GM12878 (cell line): ENCODE measurements around the gene POLDIP3. TPM values are rescaled to one million over a fixed set of nuclear protein-coding genes. Genes with fewer than 3 reads are reported as not detected.

Source experiments
- ATAC-seq: fragments of 200-7000 bp; cut with Tn5 transposase; 3 replicates; pipeline ENCODE4 v1.9.1; 2020; ENCODE audit warnings: mild to moderate bottlenecking, moderate library complexity
- BruUV-seq: library from RNA; stranded (reverse); fragments of 400-500 nt; replicated peaks from 2 replicates; lab custom pipeline; 2021; lab: Mats Ljungman, UMichigan
- CTCF ChIA-PET: fragments of 300-600 bp; sonication (Branson Sonifier 250); formaldehyde crosslinking; extraction: SDS; loops from one replicate; lab custom pipeline; 2021; ENCODE audit warnings: inconsistent platforms; lab: Yijun Ruan, JAX
- POLR2A ChIA-PET: fragments of 350-600 bp; formaldehyde crosslinking; extraction: SDS; loops from one replicate; lab custom pipeline; 2021; ENCODE audit warnings: inconsistent platforms; lab: Charles Lee
- RAD21 ChIA-PET: fragments of 300-600 bp; sonication (Branson Sonifier 250); formaldehyde crosslinking; loops from one replicate; lab custom pipeline; 2023; ENCODE audit warnings: antibody characterized with exemption; ENCODE audit not compliant: unreplicated experiment; lab: Charles Lee
- SMC1A ChIA-PET: fragments of 300-600 bp; sonication (Branson Sonifier 250); formaldehyde crosslinking; loops from one replicate; lab custom pipeline; 2023; ENCODE audit not compliant: unreplicated experiment, uncharacterized antibody; lab: Charles Lee
- DNase-seq: peaks from one replicate; pipeline ENCODE4 v3.0.0-alpha.2; 2011; ENCODE audit warnings: low read depth, low spot score
- FAIRE-seq: peaks from 3 replicates; lab custom pipeline; 2011; peaks lifted over from hg19 to GRCh38; lab: Jason Lieb, UNC
- H2AFZ ChIP-seq: 2 replicates; pipeline ENCODE4 v1.6.0; 2011; ENCODE audit warnings: low read depth, low read length, control low read depth; ENCODE audit not compliant: control insufficient read depth
- H3K27ac ChIP-seq: 2 replicates; pipeline ENCODE4 v1.5.1; 2011; ENCODE audit warnings: control low read depth; ENCODE audit not compliant: control insufficient read depth, insufficient read depth
- H3K27me3 ChIP-seq, 2 experiments: replicated peaks in 1 of 2; 2 replicates each; pipeline versions ENCODE4 v1.6.0 to v1.6.1; 2011; ENCODE audit warnings: low read length in 1 of 2; ENCODE audit not compliant: control insufficient read depth in 2 of 2, insufficient read depth in 2 of 2
- H3K36me3 ChIP-seq, 2 experiments: 2 replicates each; pipeline ENCODE4 v1.5.1; 2011; ENCODE audit warnings: low read length in 1 of 2; ENCODE audit not compliant: control insufficient read depth in 2 of 2, insufficient read depth in 2 of 2
- H3K4me1 ChIP-seq: 2 replicates; pipeline ENCODE4 v1.6.1; 2011; ENCODE audit warnings: mild to moderate bottlenecking, low read length, moderate library complexity, mixed read lengths; ENCODE audit not compliant: control insufficient read depth, insufficient read depth
- H3K4me2 ChIP-seq: 2 replicates; pipeline ENCODE4 v1.6.0; 2011; ENCODE audit warnings: control low read depth; ENCODE audit not compliant: control insufficient read depth, insufficient read depth
- H3K4me3 ChIP-seq: fragments of 200-600 bp; sonication (generic); 2 replicates; pipeline ENCODE4 v1.5.1; 2016
- H3K79me2 ChIP-seq: 2 replicates; pipeline ENCODE4 v1.6.0; 2011; ENCODE audit warnings: low read length; ENCODE audit not compliant: control insufficient read depth, insufficient read depth
- H3K9ac ChIP-seq: 2 replicates; pipeline ENCODE4 v1.8.0; 2011; ENCODE audit warnings: low read length, control low read depth, mixed read lengths; ENCODE audit not compliant: control insufficient read depth, insufficient read depth
- H3K9me3 ChIP-seq: replicated peaks from 3 replicates; pipeline ENCODE4 v1.5.1; 2011; ENCODE audit warnings: mild to moderate bottlenecking, low read length; ENCODE audit not compliant: control insufficient read depth, insufficient read depth
- H4K20me1 ChIP-seq: 2 replicates; pipeline ENCODE4 v1.6.0; 2011; ENCODE audit not compliant: control insufficient read depth, insufficient read depth
- CBFB ChIP-seq: IDR thresholded peaks from 2 replicates; pipeline ENCODE4 v1.6.1; 2016; ENCODE audit warnings: antibody characterized with exemption, low read depth
- CEBPZ ChIP-seq: fragments of 150-350 bp; IDR thresholded peaks from 2 replicates; pipeline ENCODE4 v1.6.1; 2016; ENCODE audit warnings: low read depth, low read length
- EGR1 ChIP-seq, 2 experiments: IDR thresholded peaks; 1 replicate in 1 of 2; 2 replicates in 1 of 2; pipeline ENCODE4 v1.6.1; 2011 to 2012; ENCODE audit warnings: low read depth in 2 of 2, low read length in 2 of 2, borderline replicate concordance in 1 of 2, mild to moderate bottlenecking in 1 of 2, moderate library complexity in 1 of 2
- GABPA ChIP-seq: IDR thresholded peaks from 2 replicates; pipeline ENCODE4 v1.6.1; 2014; ENCODE audit warnings: antibody characterized with exemption, low read depth, mild to moderate bottlenecking, inconsistent platforms
- HDAC2 ChIP-seq: fragments of 200-600 bp; sonication (generic); IDR thresholded peaks from 2 replicates; pipeline ENCODE4 v1.6.1; 2017
- PAX8 ChIP-seq: fragments of 450-650 bp; IDR thresholded peaks from 2 replicates; pipeline ENCODE4 v1.6.1; 2017; ENCODE audit warnings: mild to moderate bottlenecking, moderate library complexity
- POLR2A ChIP-seq: IDR thresholded peaks from 2 replicates; pipeline ENCODE4 v1.6.1; 2011; ENCODE audit warnings: low read depth, mild to moderate bottlenecking, low read length
- RAD51 ChIP-seq: fragments of 450-650 bp; IDR thresholded peaks from 2 replicates; pipeline ENCODE4 v1.6.1; 2016; ENCODE audit warnings: moderate library complexity, mild to moderate bottlenecking, inconsistent platforms
- REST ChIP-seq: IDR thresholded peaks from 2 replicates; pipeline ENCODE4 v1.6.1; 2012; ENCODE audit warnings: mild to moderate bottlenecking, low read depth, low read length
- STAT3 ChIP-seq: IDR thresholded peaks from 2 replicates; pipeline ENCODE4 v1.6.1; 2011; ENCODE audit warnings: low read depth, low read length, improper control_type of control experiment
- TCF7 ChIP-seq: IDR thresholded peaks from 2 replicates; pipeline ENCODE4 v1.6.1; 2014; ENCODE audit warnings: antibody characterized with exemption, borderline replicate concordance
- WGBS: methylation state at CpG from one replicate; pipeline ENCODE4 v1.1.6; 2016; ENCODE audit warnings: low lambda C conversion rate; ENCODE audit not compliant: insufficient replicate concordance, insufficient coverage; ENCODE audit errors: missing lambda C conversion rate; 5-methylcytosine and 5-hydroxymethylcytosine counted together
- in situ Hi-C: fragments of 300-500 bp; cut with MboI; formaldehyde crosslinking; loops from 9 replicates; pipeline ENCODE4 v1.14.3; 2018; ENCODE audit warnings: mixed read lengths
- intact Hi-C: fragments of 100-400 bp; cut with micrococcal nuclease; formaldehyde crosslinking; loops from one replicate; pipeline ENCODE4 v1.14.2; 2022; ENCODE audit not compliant: unreplicated experiment
- polyA plus RNA-seq, 11 experiments: library from polyadenylated mRNA; depleted of rRNA in 4 of 11; unstranded in 6 of 11; stranded (reverse) in 5 of 11; fragments of >200 nt; fragmentation: Nextera tagmentation in 4 of 11; fragmentation: Illumina TruSeq in 1 of 11; extraction: Ambion mirVana in 4 of 11; extraction: Trizol in 1 of 11; gene quantifications; 1 replicate in 1 of 11; 2 replicates in 10 of 11; pipeline versions ENCODE4 v1.2.1 to v1.2.3, GENCODE V29; 2011 to 2016; ENCODE audit warnings: inconsistent platforms in 2 of 11, missing spikeins in 2 of 11, low read depth in 1 of 11
- total RNA-seq, 4 experiments: library from RNA; depleted of rRNA in 3 of 4; stranded (reverse); fragments of >200 nt in 3 of 4; fragmentation: Illumina TruSeq in 1 of 4; extraction: Trizol in 1 of 4; gene quantifications; 2 replicates each; pipeline versions ENCODE4 v1.2.1 to v1.2.3, GENCODE V29; 2013 to 2021

The POLDIP3 gene
- total and polyA plus RNA-seq, 10 of the 15 experiments (the other 5 are each of a cell fraction or from before 2014, with no cell fraction given): 14.8 to 60.2 (median 49.5) TPM

- Histone ChIP-seq H3K79me2 (no peaks in the 10 kb centered on the region), H3K9me3 (no peaks in the 10 kb centered on the region), H3K4me1 (no peaks in the 10 kb centered on the region), H3K27me3 (no peaks in the 10 kb centered on the region), H3K4me2 (no peak overlapping the region), H3K4me3 (no peak overlapping the region), H3K36me3 (peaks cover 35 to 46% of the 10 kb centered on the region in 2 experiments), H2AFZ (no peak overlapping the region), H3K9ac (no peak overlapping the region), H4K20me1 (no peaks in the 10 kb centered on the region), H3K27ac (no peak overlapping the region)
- no TSS peak for BruUV-seq
- no peak for ATAC-seq
- FAIRE-seq: no peak
- POLR2A ChIA-PET: no interaction called here
- 98% methylated on average over 11 of the region's 11 CpGs for WGBS
- TF ChIP-seq PAX8: no peak
- 0 out of 2 replicates have a peak, but pooled peaks have one; percentile 13 for TF ChIP-seq POLR2A
- intact Hi-C loops: no loop called here
- CTCF ChIA-PET: interaction anchor here (0.8 kb wide), 1 partner anchor 15 kb away, joined by 4 read pairs; no protein-coding TSS in a partner anchor
- SMC1A ChIA-PET: no interaction called here
- no peak for DNase-seq
- in situ Hi-C loops: no loop called here
- RAD21 ChIA-PET: no interaction called here
Observed at GRCh38 chr22:42596863-42597530, 17.7 kb downstream of the POLDIP3 start.

DNA sequence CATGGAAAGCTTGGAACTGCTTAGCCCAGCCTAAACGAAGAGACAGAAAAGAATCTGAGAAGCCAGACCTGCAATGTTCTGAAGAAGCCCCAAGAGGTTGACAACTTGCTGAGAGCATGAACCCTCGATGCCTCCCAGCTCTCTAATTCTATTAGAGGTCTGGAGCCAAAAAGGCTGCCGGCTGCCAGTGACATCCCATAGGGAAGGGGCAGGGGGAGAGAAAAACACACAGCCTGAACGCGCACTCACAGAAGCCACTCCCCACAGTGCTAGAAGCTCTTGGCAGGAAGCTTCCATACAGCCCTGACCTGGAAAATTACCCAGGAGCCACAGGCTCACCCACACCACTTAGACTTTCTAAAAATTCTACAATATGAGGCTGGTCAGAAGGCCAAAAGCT lies 18.3 kb downstream of the POLDIP3 start:
- RAD21 ChIA-PET: no interaction called here
- FAIRE-seq: no peak
- Histone ChIP-seq H3K4me2 (no peak overlapping the region), H3K4me1 (no peaks in the 10 kb centered on the region), H3K27me3 (no peaks in the 10 kb centered on the region), H4K20me1 (no peaks in the 10 kb centered on the region), H3K4me3 (no peak overlapping the region), H3K9me3 (no peaks in the 10 kb centered on the region), H3K79me2 (no peaks in the 10 kb centered on the region), H3K27ac (no peak overlapping the region), H3K9ac (no peak overlapping the region), H3K36me3 (peaks cover 38 to 44% of the 10 kb centered on the region in 2 experiments), H2AFZ (no peak overlapping the region)
- intact Hi-C loops (no loop called here), in situ Hi-C loops (no loop called here)
- SMC1A ChIA-PET: interaction anchor here (0.8 kb wide), 1 partner anchor 13 kb away, joined by 3 read pairs; no protein-coding TSS in a partner anchor
- WGBS: 94% methylated on average over 5 of the region's 5 CpGs
- CTCF ChIA-PET: interaction anchor here (0.6 kb wide), 1 partner anchor 34 kb away, joined by 3 read pairs; no protein-coding TSS in a partner anchor
- DNase-seq: no peak
- ATAC-seq: no peak
- BruUV-seq: no TSS peak
- POLR2A ChIA-PET: no interaction called here
- no peak for TF ChIP-seq EGR1 (IDR thresholded peaks at IDR 0.05; ENCODE audit: borderline replicate concordance in 1 of 2, low read depth in 2 of 2, low read length in 2 of 2)
- no peak for TF ChIP-seq GABPA
- no peak for TF ChIP-seq TCF7
- TF ChIP-seq CBFB: no peak
- TF ChIP-seq HDAC2: no peak
- no peak for TF ChIP-seq REST
- TF ChIP-seq CEBPZ: no peak
- TF ChIP-seq RAD51: no peak
- no peak for TF ChIP-seq STAT3
